ENCODE results near the gene CDADC1. TPM values are rescaled to one million over a fixed set of nuclear protein-coding genes. Genes with fewer than 3 reads are reported as not detected.

CDADC1 gene
- polyA plus RNA-seq, 1 of the 3 experiments (the other 2 are of a cell fraction), result 3.5 TPM

GRCh38 chr13:49341517-49341916, 93.8 kb downstream of the CDADC1 start:
- DNase-seq, result no peak
- H3K27ac ChIP-seq (ENCODE audit: low read depth in 2 of 2, low read length in 1 of 2), result no peak overlapping the region
- no peaks in the 10 kb centered on the region for H3K9me2 ChIP-seq
- ChIA-PET POLR2A (no interaction called here), CTCF (no interaction called here)
- H3K4me2 ChIP-seq, result no peak overlapping the region
- no peaks in the 10 kb centered on the region for H3K9me3 ChIP-seq
- WGBS (ENCODE audit: low lambda C conversion rate), result 95% methylated on average over 3 of the region's 3 CpGs
- TF ChIP-seq MXI1 (IDR thresholded peaks at IDR 0.05; ENCODE audit: low read depth, low read length) (no peak), CHD2 (IDR thresholded peaks at IDR 0.05; ENCODE audit: low read length, partially characterized antibody) (no peak), TCF12 (IDR thresholded peaks at IDR 0.05) (no peak), FOSL2 (IDR thresholded peaks at IDR 0.05; ENCODE audit: borderline replicate concordance, low read depth) (no peak), NFIC (IDR thresholded peaks at IDR 0.05; ENCODE audit: borderline replicate concordance) (no peak)
- no peaks in the 10 kb centered on the region for H3F3A ChIP-seq (replicated peaks; ENCODE audit: insufficient read depth)
- H3K4me3 ChIP-seq (ENCODE audit: low read depth in 2 of 2, low read length in 1 of 2), result no peak overlapping the region
- H3K36me3 ChIP-seq (replicated peaks in 1 of 2; ENCODE audit: control insufficient read depth in 1 of 2, insufficient read depth in 2 of 2, low read length in 1 of 2), result no peaks in the 10 kb centered on the region
- no peaks in the 10 kb centered on the region for H3K79me2 ChIP-seq (ENCODE audit: insufficient read depth)
- H2AFZ ChIP-seq (ENCODE audit: low read depth), result no peak overlapping the region
- no peak overlapping the region for H3K9ac ChIP-seq
- no peaks in the 10 kb centered on the region for H4K20me1 ChIP-seq (ENCODE audit: insufficient read depth)
- H3K4me1 ChIP-seq (ENCODE audit: control insufficient read depth in 1 of 2, insufficient read depth in 2 of 2, low read depth in 1 of 2, low read length in 1 of 2), result no peaks in the 10 kb centered on the region
- no peaks in the 10 kb centered on the region for H3K27me3 ChIP-seq (ENCODE audit: insufficient read depth)

- no peak overlapping the region for H3K4me2 ChIP-seq
- H3K79me2 ChIP-seq (ENCODE audit: insufficient read depth), result no peaks in the 10 kb centered on the region
- no peak for TF ChIP-seq MXI1 (IDR thresholded peaks at IDR 0.05; ENCODE audit: low read depth, low read length)
- no peak for TF ChIP-seq MEF2A (IDR thresholded peaks at IDR 0.05; ENCODE audit: borderline replicate concordance, low read depth)
- no peak for TF ChIP-seq RCOR1 (IDR thresholded peaks at IDR 0.05; ENCODE audit: low read length)
- no peak for TF ChIP-seq SMC3 (IDR thresholded peaks at IDR 0.05; ENCODE audit: low read depth, low read length)
- no peak for TF ChIP-seq GABPA (IDR thresholded peaks at IDR 0.05; ENCODE audit: low read depth)
- TF ChIP-seq POLR2AphosphoS5 (IDR thresholded peaks at IDR 0.05; ENCODE audit: low read depth, low read length), result no peak
- no peak for TF ChIP-seq NRF1 (IDR thresholded peaks at IDR 0.05; ENCODE audit: low read depth, low read length)
- TF ChIP-seq SIN3A (IDR thresholded peaks at IDR 0.05; ENCODE audit: borderline replicate concordance, low read depth, low read length), result no peak
- TF ChIP-seq EZH2phosphoT487 (IDR thresholded peaks at IDR 0.05; ENCODE audit: borderline replicate concordance, low read depth), result no peak
- no peak for TF ChIP-seq RXRA (IDR thresholded peaks at IDR 0.05; ENCODE audit: borderline replicate concordance, low read depth)
- no peak for TF ChIP-seq REST (IDR thresholded peaks at IDR 0.05; ENCODE audit: low read depth, low read length)
- no peak for TF ChIP-seq EP300 (IDR thresholded peaks at IDR 0.05; ENCODE audit: borderline replicate concordance in 1 of 2, low read depth in 1 of 2, low read length in 1 of 2)
- no peak for TF ChIP-seq TEAD4 (IDR thresholded peaks at IDR 0.05; ENCODE audit: borderline replicate concordance, insufficient read depth)
- H3K9me2 ChIP-seq, result no peaks in the 10 kb centered on the region
- H3K27me3 ChIP-seq (ENCODE audit: insufficient read depth), result no peaks in the 10 kb centered on the region
- H3K36me3 ChIP-seq (replicated peaks in 1 of 2; ENCODE audit: control insufficient read depth in 1 of 2, insufficient read depth in 2 of 2, low read length in 1 of 2), result no peaks in the 10 kb centered on the region
- H3K4me1 ChIP-seq (ENCODE audit: control insufficient read depth in 1 of 2, insufficient read depth in 2 of 2, low read depth in 1 of 2, low read length in 1 of 2), result no peaks in the 10 kb centered on the region
- POLR2A ChIA-PET, result no interaction called here
- no peaks in the 10 kb centered on the region for H3F3A ChIP-seq (replicated peaks; ENCODE audit: insufficient read depth)
- H3K9ac ChIP-seq, result no peak overlapping the region
- H4K20me1 ChIP-seq (ENCODE audit: insufficient read depth), result no peaks in the 10 kb centered on the region
- no peak overlapping the region for H3K27ac ChIP-seq (ENCODE audit: low read depth in 2 of 2, low read length in 1 of 2)
- no peak overlapping the region for H3K4me3 ChIP-seq (ENCODE audit: low read depth in 2 of 2, low read length in 1 of 2)
- no peak for DNase-seq
- H2AFZ ChIP-seq (ENCODE audit: low read depth), result no peak overlapping the region
- CTCF ChIA-PET, result no interaction called here
- H3K9me3 ChIP-seq, result no peaks in the 10 kb centered on the region
Measured at GRCh38 chr13:49341941-49342340, 94.2 kb downstream of the CDADC1 start.

All from SK-N-SH (cell line).